ENCODE results near the gene IDH3B. TPM values are rescaled to one million over a fixed set of nuclear protein-coding genes. Genes with fewer than 3 reads are reported as not detected.

The IDH3B gene
- total RNA-seq (2011; cell fraction: chromatin; rRNA removed; ENCODE audit: low replicate concordance) = 210 and 456 TPM in 2 replicates
- total RNA-seq (2011; cell fraction: nucleolus; rRNA removed) = 264 and 268 TPM in 2 replicates
- 232 and 256 TPM in 2 replicates for total RNA-seq (2011; cell fraction: nucleoplasm; rRNA removed)
- total RNA-seq (2014; rRNA removed) (168 and 199 TPM in 2 replicates), total RNA-seq (2014; rRNA removed; fragmentation: Illumina TruSeq; extraction: Trizol) (122 and 130 TPM in 2 replicates), total RNA-seq (2015; rRNA removed; fragmentation: Illumina TruSeq; extraction: Trizol) (130 and 133 TPM in 2 replicates), total RNA-seq (2021) (148 and 157 TPM in 2 replicates), polyA plus RNA-seq (2011; rRNA removed) (224 and 343 TPM in 2 replicates), polyA plus RNA-seq (2014; fragmentation: Illumina TruSeq; extraction: Trizol) (151 and 155 TPM in 2 replicates), polyA plus RNA-seq (2014; fragmentation: Nextera tagmentation; extraction: Ambion mirVana) (10 to 100 TPM; 91.7 to 92.3 TPM), polyA plus RNA-seq (2014; rRNA removed) (196 and 222 TPM in 2 replicates), polyA minus RNA-seq (2011; rRNA and poly(A)+ RNA removed) (242 and 358 TPM in 2 replicates), Bru-seq, nascent RNA (percentile 90 among the genes with signal in this experiment), BruChase-seq, experiment 1, labeled RNA remaining after a 2-hour chase (percentile 86 among the genes with signal in this experiment), BruChase-seq, experiment 2, labeled RNA remaining after a 6-hour chase (percentile 91 among the genes with signal in this experiment)
- polyA plus RNA-seq (2011; cell fraction: cytosol; rRNA removed) = 241 and 417 TPM in 2 replicates
- polyA plus RNA-seq (2011; cell fraction: nucleus; rRNA removed) = 535 and 1,075 TPM in 2 replicates
- 97.1 and 153 TPM in 2 replicates for polyA plus RNA-seq (2012)
- polyA minus RNA-seq (2011; cell fraction: cytosol; rRNA and poly(A)+ RNA removed) = 91.2 and 115 TPM in 2 replicates
- 85.5 and 190 TPM in 2 replicates for polyA minus RNA-seq (2011; cell fraction: nucleus; rRNA and poly(A)+ RNA removed)
- long read RNA-seq, experiment 1, transcript IDH3B-206 (13 exons, 1,279 nt) = minor isoform, 13 of 390 reads
- long read RNA-seq, experiment 1, transcript IDH3B-201 (12 exons, 1,545 nt) = major isoform, 260 of 390 reads
- long read RNA-seq, experiment 1, partial matches to known transcripts = 51 of 390 reads
- long read RNA-seq, experiment 1, other reads (novel, unspliced or antisense) = 63 of 390 reads
- long read RNA-seq, experiment 2, transcript IDH3B-201 (12 exons, 1,545 nt) = major isoform, 129 of 189 reads
- long read RNA-seq, experiment 2, transcript IDH3B-206 (13 exons, 1,279 nt) = minor isoform, 15 of 189 reads
- long read RNA-seq, experiment 2, transcript IDH3B-202 (12 exons, 1,230 nt) = minor isoform, 5 of 189 reads
- long read RNA-seq, experiment 2, partial matches to known transcripts = 22 of 189 reads
- long read RNA-seq, experiment 2, other reads (novel, unspliced or antisense) = 17 of 189 reads
- long read RNA-seq, experiment 3, transcript IDH3B-201 (12 exons, 1,545 nt) = major isoform, 202 of 262 reads
- long read RNA-seq, experiment 3, transcript IDH3B-206 (13 exons, 1,279 nt) = minor isoform, 24 of 262 reads
- long read RNA-seq, experiment 3, partial matches to known transcripts = 11 of 262 reads
- long read RNA-seq, experiment 3, other reads (novel, unspliced or antisense) = 21 of 262 reads

GRCh38 chr20:2663887-2664719 is at the start of gene IDH3B:
TSS of gene IDH3B (minus strand) at chr20:2664216. CDS start at chr20:2664188, 28 bp downstream.
- BruUV-seq (replicated peaks) = TSS peak; percentile 99
- intact Hi-C loops (cut with micrococcal nuclease) = no loop called here
- no peaks in the 10 kb centered on the region for H3K9me1 ChIP-seq (ENCODE audit: control insufficient read depth, insufficient read depth, low read length)
- peak; percentile 73 to 90 (median 78) for DNase-seq (ENCODE audit: extremely low read depth in 1 of 4, low spot score in 3 of 4)
- H3K79me2 ChIP-seq (ENCODE audit: control insufficient read depth, insufficient read depth, low read length) = peaks cover 16% of the 10 kb centered on the region
- in situ Hi-C loops (cut with MboI) = no loop called here
- no peaks in the 10 kb centered on the region for H3K9me3 ChIP-seq (replicated peaks; ENCODE audit: control insufficient read depth, insufficient read depth, low read depth, low read length)
- H3K27me3 ChIP-seq (ENCODE audit: control insufficient read depth in 2 of 2, insufficient read depth in 2 of 2, low read length in 2 of 2) = no peaks in the 10 kb centered on the region
- POLR2A ChIA-PET = interaction anchor here (0.6 to 2.2 kb wide), 8 partner anchors 10 to 349 kb away, joined by 3 to 46 read pairs (median 4); partner anchors contain the start of gene NOP56
- 5% methylated on average over 32 of the region's 49 CpGs for WGBS (ENCODE audit: insufficient coverage, low coverage, missing lambda C conversion rate)
- FAIRE-seq = peak; percentile 94
- H3K4me3 ChIP-seq = peak within 1 kb of the TSS; percentile 58
- peak within 1 kb of the TSS; percentile 90 to 96 for H3K9ac ChIP-seq (ENCODE audit: insufficient read depth in 1 of 2, low read depth in 2 of 2, low read length in 2 of 2)
- peak within 1 kb of the TSS; percentile 78 for H2AFZ ChIP-seq (ENCODE audit: low read depth, low read length)
- H3K4me1 ChIP-seq (replicated peaks in 1 of 2; ENCODE audit: control insufficient read depth in 2 of 2, insufficient read depth in 2 of 2, low read length in 2 of 2) = peaks cover 0 to 2% of the 10 kb centered on the region in 2 experiments; a peak in 2 of 5 replicates
- peaks cover 37% of the 10 kb centered on the region for H3K36me3 ChIP-seq (ENCODE audit: control insufficient read depth, insufficient read depth, low read length)
- ATAC-seq = peak; percentile 97
- CTCF ChIA-PET (ENCODE audit: low intra/inter-chr PET ratio) = interaction anchor here (0.7 kb wide), 1 partner anchor 138 kb away, joined by 3 read pairs; no protein-coding TSS in a partner anchor
- H3K4me2 ChIP-seq (ENCODE audit: insufficient read depth, low read length) = peak within 1 kb of the TSS; percentile 97
- peak within 1 kb of the TSS; percentile 95 for H3K27ac ChIP-seq (ENCODE audit: extremely low read depth, low read depth, low read length)
- no peaks in the 10 kb centered on the region for H4K20me1 ChIP-seq (replicated peaks; ENCODE audit: control insufficient read depth, insufficient read depth, low read length)
- TF ChIP-seq GATA2 (CRISPR knock-in tag; IDR thresholded peaks at IDR 0.05) (no peak), PML (IDR thresholded peaks at IDR 0.05; ENCODE audit: low read length) (peak; percentile 68), NR2C1 (IDR thresholded peaks at IDR 0.05) (peak; percentile 35; the same call in 1 of the 2 replicates), NR2C1 (tag; IDR thresholded peaks at IDR 0.05) (peak; percentile 49; the same call in 1 of the 2 replicates), POLR2G (IDR thresholded peaks at IDR 0.05; ENCODE audit: low read depth, low read length) (peak; percentile 88), RCOR1 (IDR thresholded peaks at IDR 0.05; ENCODE audit: borderline replicate concordance in 1 of 2, low read depth in 2 of 2, low read length in 2 of 2) (no peak; a peak in 1 of 4 replicates), SFPQ (IDR thresholded peaks at IDR 0.05; ENCODE audit: low read depth, low read length) (no peak), GABPA (tag; conservative IDR thresholded peaks at IDR 0.05; ENCODE audit: low read depth) (peak; percentile 99), ESRRA (IDR thresholded peaks at IDR 0.05; ENCODE audit: borderline replicate concordance, low read depth) (peak; percentile 83), BRF1 (IDR thresholded peaks at IDR 0.05; ENCODE audit: borderline replicate concordance, extremely low read depth, insufficient read length) (no peak), CBX3 (IDR thresholded peaks at IDR 0.05; ENCODE audit: borderline replicate concordance in 1 of 2, low read length in 2 of 2) (0 out of 3 replicates have a peak, but pooled peaks of 1 of the 2 experiments have one; percentile 58), TAF9B (IDR thresholded peaks at IDR 0.05; ENCODE audit: partially characterized antibody) (peak; percentile 78), SMAD3 (CRISPR knock-in tag; conservative IDR thresholded peaks at IDR 0.05) (no peak)

Measured in K562 (cell line).